Measurements from ENCODE around the gene UBE2E3. TPM values are rescaled to one million over a fixed set of nuclear protein-coding genes. Genes with fewer than 3 reads are reported as not detected.

UBE2E3 gene
- total RNA-seq, 2 donors from 2014 or later: 94.0 to 155 TPM

DNA sequence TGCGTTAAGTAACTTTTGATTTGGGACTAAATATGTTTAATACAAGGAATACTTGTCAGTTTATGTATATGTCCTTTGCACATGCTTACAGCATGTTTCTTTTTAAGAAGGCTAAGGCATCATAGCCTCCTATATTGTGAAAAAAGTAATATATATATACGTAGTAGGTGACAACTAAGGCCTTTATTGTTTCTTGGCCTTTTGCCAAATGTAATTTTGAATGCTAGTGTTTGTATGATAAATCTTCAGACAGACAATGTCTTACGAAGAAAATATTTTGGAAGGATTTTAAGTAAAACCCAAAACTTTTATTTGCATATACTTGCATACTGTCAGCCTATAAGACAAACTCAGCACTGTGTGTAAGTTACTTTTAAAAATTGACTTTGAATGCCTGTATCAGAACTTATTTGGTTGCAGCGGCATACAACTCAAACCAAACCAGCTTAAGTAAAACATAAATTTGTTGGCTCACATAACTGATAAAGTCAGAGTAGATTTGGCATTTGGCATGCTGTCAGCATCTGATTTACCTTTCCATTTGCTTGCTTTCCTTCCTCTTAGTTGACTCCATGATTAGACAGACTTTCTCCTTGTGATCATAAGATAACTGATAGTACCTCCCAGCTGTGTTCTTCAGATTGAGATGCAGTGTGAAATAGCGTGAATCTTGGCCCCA is 24.4 kb downstream of the UBE2E3 start:
- no peak overlapping the region for H3K4me3 ChIP-seq
- WGBS: 93% methylated on average over 5 of the region's 5 CpGs
- H3K27ac ChIP-seq: no peak overlapping the region
- no peaks in the 10 kb centered on the region for H3K9me3 ChIP-seq
- H3K27me3 ChIP-seq (replicated peaks; ENCODE audit: insufficient read depth): no peaks in the 10 kb centered on the region
- no peaks in the 10 kb centered on the region for H3K4me1 ChIP-seq (replicated peaks)
- no peak for DNase-seq (ENCODE audit: low spot score)
- intact Hi-C loops (cut with DNase I): no loop called here
- TF ChIP-seq, protein P1, sequence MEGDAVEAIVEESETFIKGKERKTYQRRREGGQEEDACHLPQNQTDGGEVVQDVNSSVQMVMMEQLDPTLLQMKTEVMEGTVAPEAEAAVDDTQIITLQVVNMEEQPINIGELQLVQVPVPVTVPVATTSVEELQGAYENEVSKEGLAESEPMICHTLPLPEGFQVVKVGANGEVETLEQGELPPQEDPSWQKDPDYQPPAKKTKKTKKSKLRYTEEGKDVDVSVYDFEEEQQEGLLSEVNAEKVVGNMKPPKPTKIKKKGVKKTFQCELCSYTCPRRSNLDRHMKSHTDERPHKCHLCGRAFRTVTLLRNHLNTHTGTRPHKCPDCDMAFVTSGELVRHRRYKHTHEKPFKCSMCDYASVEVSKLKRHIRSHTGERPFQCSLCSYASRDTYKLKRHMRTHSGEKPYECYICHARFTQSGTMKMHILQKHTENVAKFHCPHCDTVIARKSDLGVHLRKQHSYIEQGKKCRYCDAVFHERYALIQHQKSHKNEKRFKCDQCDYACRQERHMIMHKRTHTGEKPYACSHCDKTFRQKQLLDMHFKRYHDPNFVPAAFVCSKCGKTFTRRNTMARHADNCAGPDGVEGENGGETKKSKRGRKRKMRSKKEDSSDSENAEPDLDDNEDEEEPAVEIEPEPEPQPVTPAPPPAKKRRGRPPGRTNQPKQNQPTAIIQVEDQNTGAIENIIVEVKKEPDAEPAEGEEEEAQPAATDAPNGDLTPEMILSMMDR (IDR thresholded peaks at IDR 0.05): no peak
- TF ChIP-seq POLR2A (IDR thresholded peaks at IDR 0.05) (no peak), POLR2AphosphoS5 (IDR thresholded peaks at IDR 0.05) (no peak)
- H3K36me3 ChIP-seq: no peaks in the 10 kb centered on the region

DNA sequence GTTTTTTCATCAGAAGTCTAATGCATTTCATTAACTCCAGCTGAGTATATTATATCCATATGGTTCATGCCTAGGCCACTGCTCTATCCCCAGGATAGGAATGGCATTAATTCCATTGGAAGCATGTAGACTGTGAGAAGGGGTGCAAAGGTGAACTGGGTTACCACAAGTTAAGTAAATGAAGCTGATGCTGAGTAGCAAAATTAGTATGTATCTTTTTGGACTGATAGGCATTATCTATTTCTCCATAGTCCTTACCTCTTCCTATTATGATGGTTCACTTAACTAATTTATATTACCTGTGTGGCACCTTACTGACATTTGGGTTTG is 24.9 kb downstream of the UBE2E3 start:
- H3K4me3 ChIP-seq: no peak overlapping the region
- no peak overlapping the region for H3K27ac ChIP-seq
- no peaks in the 10 kb centered on the region for H3K36me3 ChIP-seq
- intact Hi-C loops (cut with DNase I): no loop called here
- DNase-seq (ENCODE audit: low spot score): no peak
- H3K27me3 ChIP-seq (replicated peaks; ENCODE audit: insufficient read depth): no peaks in the 10 kb centered on the region
- TF ChIP-seq POLR2A (IDR thresholded peaks at IDR 0.05) (no peak), POLR2AphosphoS5 (IDR thresholded peaks at IDR 0.05) (no peak)
- TF ChIP-seq, protein P1 (IDR thresholded peaks at IDR 0.05): no peak
- no peaks in the 10 kb centered on the region for H3K9me3 ChIP-seq
- no peaks in the 10 kb centered on the region for H3K4me1 ChIP-seq (replicated peaks)

DNA sequence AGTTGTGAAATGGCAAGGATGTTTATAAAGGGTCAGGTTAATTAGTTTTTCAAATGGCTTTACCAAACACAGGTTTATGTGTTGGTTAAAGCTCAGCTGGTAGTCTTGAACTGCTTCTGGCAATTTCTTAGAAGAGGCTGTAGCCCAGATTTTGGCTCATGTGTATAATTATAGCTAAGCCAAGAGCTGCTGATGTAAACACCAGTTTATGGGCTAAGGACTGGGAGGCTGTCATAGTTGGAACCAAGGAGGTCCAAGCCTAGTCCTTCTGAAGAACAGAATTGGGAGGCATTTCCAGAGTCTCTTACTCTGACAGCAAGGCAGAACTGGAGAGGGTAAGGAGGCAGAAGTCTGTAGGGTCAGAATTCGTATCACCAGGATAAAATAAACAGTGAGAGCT is 25.4 kb downstream of the UBE2E3 start:
- no peak for DNase-seq (ENCODE audit: low spot score)
- Histone ChIP-seq H3K36me3 (no peaks in the 10 kb centered on the region), H3K9me3 (no peaks in the 10 kb centered on the region), H3K27me3 (replicated peaks; ENCODE audit: insufficient read depth) (no peaks in the 10 kb centered on the region), H3K4me3 (no peak overlapping the region), H3K4me1 (replicated peaks) (no peaks in the 10 kb centered on the region), H3K27ac (no peak overlapping the region)
- TF ChIP-seq, protein P1 (IDR thresholded peaks at IDR 0.05): no peak
- TF ChIP-seq POLR2A (IDR thresholded peaks at IDR 0.05) (no peak), POLR2AphosphoS5 (IDR thresholded peaks at IDR 0.05) (no peak)
- WGBS: 80% methylated on average over 1 of the region's 1 CpG
- intact Hi-C loops (cut with DNase I): no loop called here

DNA sequence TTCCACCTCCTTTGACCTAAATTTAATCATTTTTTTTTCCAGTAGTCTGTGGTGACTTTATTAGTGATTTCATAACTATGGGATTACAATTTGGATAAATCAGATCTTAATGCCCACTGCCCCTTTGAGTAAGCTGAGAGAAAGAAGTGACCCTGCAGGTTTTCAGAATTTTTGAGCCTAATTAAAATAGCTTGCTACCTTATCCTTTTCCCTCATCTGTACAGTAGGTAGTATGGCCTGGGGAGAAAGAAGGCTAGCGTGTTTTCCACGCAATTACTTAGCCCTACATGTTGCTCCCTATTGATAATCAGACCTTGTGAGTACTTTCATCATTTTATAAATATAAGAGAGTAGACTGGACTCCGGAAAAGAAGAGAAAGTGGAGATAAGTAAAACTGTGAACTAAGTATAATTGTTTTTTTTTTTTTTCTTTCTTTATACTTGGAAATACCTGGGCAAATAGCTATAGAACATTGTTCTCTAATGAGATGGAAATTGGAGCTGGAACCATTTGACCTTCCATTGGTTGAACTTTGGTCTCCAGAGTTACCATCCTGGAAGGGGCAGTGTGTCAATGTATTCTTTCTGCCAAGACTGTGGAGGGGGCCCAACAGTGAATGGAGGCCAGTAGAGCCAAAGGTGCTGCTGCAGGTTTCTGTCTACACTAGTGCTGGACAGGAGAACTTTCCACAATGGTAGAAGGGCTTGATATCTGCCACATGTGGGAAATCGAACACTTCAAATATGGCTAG is 26.9 kb downstream of the UBE2E3 start:
- WGBS: 92% methylated on average over 4 of the region's 4 CpGs
- TF ChIP-seq, protein P1 (IDR thresholded peaks at IDR 0.05): no peak
- TF ChIP-seq POLR2AphosphoS5 (IDR thresholded peaks at IDR 0.05) (no peak), POLR2A (IDR thresholded peaks at IDR 0.05) (no peak)
- intact Hi-C loops (cut with DNase I): no loop called here
- no peaks in the 10 kb centered on the region for H3K27me3 ChIP-seq (replicated peaks; ENCODE audit: insufficient read depth)
- no peak for DNase-seq (ENCODE audit: low spot score)
- H3K27ac ChIP-seq: no peak overlapping the region
- no peaks in the 10 kb centered on the region for H3K4me1 ChIP-seq (replicated peaks)
- no peaks in the 10 kb centered on the region for H3K36me3 ChIP-seq
- no peak overlapping the region for H3K4me3 ChIP-seq
- no peaks in the 10 kb centered on the region for H3K9me3 ChIP-seq

DNA sequence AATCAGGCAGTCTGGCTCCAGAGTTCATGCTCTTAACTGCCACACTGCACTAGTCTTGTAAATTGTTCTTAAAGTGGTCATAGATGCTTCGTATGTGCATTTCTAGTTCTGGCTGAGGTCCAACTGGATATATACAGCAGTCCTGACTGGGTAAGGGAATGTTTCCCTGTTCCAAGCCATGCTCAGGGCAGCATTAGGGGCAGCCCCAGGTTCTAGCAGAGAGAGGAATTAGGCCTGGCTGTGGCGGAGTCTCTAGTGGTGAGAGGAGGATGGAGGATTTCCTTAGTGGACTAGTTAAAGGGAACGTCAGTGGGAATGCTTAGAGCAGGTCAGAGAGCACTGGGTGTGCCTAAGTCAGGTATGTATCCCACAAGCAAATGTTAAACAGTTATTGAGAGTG is 28.0 kb downstream of the UBE2E3 start:
- TF ChIP-seq, protein P1 (IDR thresholded peaks at IDR 0.05): no peak
- Histone ChIP-seq H3K36me3 (no peaks in the 10 kb centered on the region), H3K4me1 (replicated peaks) (no peaks in the 10 kb centered on the region), H3K27ac (no peak overlapping the region), H3K27me3 (replicated peaks; ENCODE audit: insufficient read depth) (no peaks in the 10 kb centered on the region), H3K4me3 (no peak overlapping the region), H3K9me3 (no peaks in the 10 kb centered on the region)
- no peak for DNase-seq (ENCODE audit: low spot score)
- WGBS: 85% methylated on average over 3 of the region's 3 CpGs
- intact Hi-C loops (cut with DNase I): no loop called here

All from prostate gland (tissue), 2 donors.